Lower lobe of right lung (tissue), 2 donors: Measurements from ENCODE around the gene PDLIM5. TPM values are rescaled to one million over a fixed set of nuclear protein-coding genes. Genes with fewer than 3 reads are reported as not detected.

Source experiments
- ATAC-seq, 2 donors: fragments of 200-7000 bp; cut with Tn5 transposase; one replicate each; pipeline ENCODE4 v1.9.1; 2020 to 2022; ENCODE audit warnings: mild to moderate bottlenecking in 2 of 2, moderate library complexity in 2 of 2
- DNase-seq: peaks from one replicate; pipeline ENCODE4 v3.0.0-alpha.2; 2020
- H3K27ac ChIP-seq: fragments of 200-600 bp; one replicate; pipeline ENCODE4 v1.8.0; 2022
- H3K27me3 ChIP-seq: fragments of 200-600 bp; one replicate; pipeline ENCODE4 v1.8.0; 2022; ENCODE audit warnings: low read depth
- H3K36me3 ChIP-seq: fragments of 200-600 bp; one replicate; pipeline ENCODE4 v1.8.0; 2022; ENCODE audit warnings: mild to moderate bottlenecking
- H3K4me1 ChIP-seq: fragments of 200-600 bp; one replicate; pipeline ENCODE4 v1.8.0; 2022
- H3K4me3 ChIP-seq: fragments of 200-600 bp; one replicate; pipeline ENCODE4 v1.8.0; 2022; ENCODE audit warnings: mild to moderate bottlenecking
- H3K9me3 ChIP-seq: fragments of 200-600 bp; one replicate; pipeline ENCODE4 v1.8.0; 2022
- CTCF ChIP-seq: fragments of 200-600 bp; IDR thresholded peaks from one replicate; pipeline ENCODE4 v1.8.0; 2022; ENCODE audit warnings: antibody characterized with exemption, mild to moderate bottlenecking
- intact Hi-C: fragments of 100-400 bp; cut with DNase I; formaldehyde crosslinking; loops from one replicate; pipeline ENCODE4 v1.11.0; 2022
- total RNA-seq: library from RNA; stranded (reverse); fragmentation: NEBNext Ultra II Directional; extraction: Animal tissue kit (Norgen Biotek cat#: 25700); gene quantifications from one replicate; pipeline ENCODE4 v1.2.1, GENCODE V29; 2021
- donor health status: DM: no; HTN: yes; CAD: no; lungs with severe emphysema.

Gene PDLIM5
- total RNA-seq, 1 donor from 2014 or later = 75.8 TPM

DNA sequence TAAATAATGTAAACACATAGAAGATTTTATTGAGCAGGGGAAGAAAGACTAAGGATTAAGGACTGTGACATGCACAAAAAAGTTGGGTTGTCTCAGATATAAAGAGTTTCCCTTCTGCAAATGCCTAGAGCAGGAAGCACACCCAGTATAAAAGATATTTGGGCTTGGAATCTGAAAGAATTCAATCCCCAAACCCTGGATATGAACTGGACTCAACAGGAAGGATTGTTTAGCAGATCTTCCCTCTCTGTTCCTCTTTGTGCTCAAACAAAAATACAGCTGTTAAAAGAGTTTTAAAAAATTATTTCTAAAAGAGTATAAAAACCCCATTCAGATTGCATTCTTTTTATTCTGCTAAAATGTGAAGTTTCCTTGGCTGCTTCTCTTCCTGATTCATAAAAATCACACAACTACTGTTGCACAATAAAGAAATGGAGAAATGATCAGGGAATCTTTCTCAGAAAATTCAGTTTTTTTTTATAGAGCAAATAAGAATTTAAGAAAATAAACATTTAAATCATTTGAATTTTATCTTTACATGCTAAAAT lies 71.4 kb downstream of the PDLIM5 start:
- Histone ChIP-seq H3K9me3 (no peaks in the 10 kb centered on the region), H3K27ac (no peak overlapping the region)

DNA sequence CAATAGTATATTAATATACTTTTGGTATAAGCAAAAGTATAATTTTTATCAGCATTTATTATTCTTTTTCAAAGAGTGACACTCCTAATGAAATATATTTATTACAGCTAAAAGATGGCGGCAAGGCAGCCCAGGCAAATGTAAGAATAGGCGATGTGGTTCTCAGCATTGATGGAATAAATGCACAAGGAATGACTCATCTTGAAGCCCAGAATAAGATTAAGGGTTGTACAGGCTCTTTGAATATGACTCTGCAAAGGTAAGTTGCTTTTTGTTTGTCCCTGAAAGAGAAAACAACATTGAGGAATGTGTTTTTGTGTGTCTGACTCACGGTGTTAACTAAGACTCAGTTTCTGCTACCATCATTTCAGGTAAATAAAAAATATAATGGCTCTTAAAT lies 71.9 kb downstream of the PDLIM5 start:
- H3K27ac ChIP-seq = no peak overlapping the region
- peak in 1 of 2 donors; percentile 6 for ATAC-seq

More for the DNA sequence above, 71.4 kb downstream of the PDLIM5 start:
- no peak for TF ChIP-seq CTCF
- intact Hi-C loops = no loop called here
- peaks cover 55% of the 10 kb centered on the region for H3K4me1 ChIP-seq
- ATAC-seq = no peak
- H3K36me3 ChIP-seq = no peaks in the 10 kb centered on the region
- H3K27me3 ChIP-seq = no peaks in the 10 kb centered on the region
- no peak for DNase-seq
- H3K4me3 ChIP-seq = no peak overlapping the region

DNA sequence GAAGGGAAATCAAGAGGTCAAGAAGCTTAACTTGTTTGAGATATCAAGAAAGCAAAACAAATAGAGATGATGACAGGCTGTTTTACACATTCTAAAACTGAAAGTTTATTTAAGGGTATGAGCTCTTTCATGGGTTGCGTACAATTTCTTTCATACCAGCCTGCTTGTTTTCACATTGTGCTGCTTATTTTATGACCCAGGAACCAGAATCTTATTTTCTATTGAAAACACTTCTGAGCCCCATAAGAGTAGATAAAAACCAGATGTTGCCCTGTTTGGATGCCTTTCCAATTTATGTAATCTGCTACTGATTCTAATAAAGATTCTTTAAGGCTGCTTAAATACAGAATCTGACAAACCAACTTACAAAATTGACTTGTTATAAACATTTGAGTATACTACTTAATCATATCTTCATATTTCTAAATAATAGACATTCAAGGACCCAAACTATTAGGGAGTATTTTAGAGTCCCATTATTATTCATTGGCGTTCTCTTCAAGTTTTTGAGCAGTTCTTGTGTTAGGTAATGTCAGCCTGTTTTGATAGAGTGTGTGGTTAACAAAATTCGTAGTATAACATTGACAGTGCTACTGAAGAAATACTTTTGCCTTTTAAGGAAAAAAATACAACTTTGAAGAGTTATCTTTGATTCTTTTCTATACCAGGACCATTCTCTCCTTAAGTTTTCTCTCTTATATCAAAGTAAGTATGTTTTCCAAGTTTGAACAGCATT lies 74.4 kb downstream of the PDLIM5 start:
- Histone ChIP-seq H3K9me3 (no peaks in the 10 kb centered on the region), H3K27ac (peak overlapping the region; percentile 21), H3K27me3 (no peaks in the 10 kb centered on the region), H3K4me1 (peaks cover 30% of the 10 kb centered on the region), H3K36me3 (no peaks in the 10 kb centered on the region), H3K4me3 (no peak overlapping the region)
- no peak for TF ChIP-seq CTCF
- no peak for DNase-seq
- peak; percentile 45 to 81 for ATAC-seq
- intact Hi-C loops = no loop called here

More for the DNA sequence above, 71.9 kb downstream of the PDLIM5 start:
- DNase-seq = no peak
- no peak overlapping the region for H3K4me3 ChIP-seq
- H3K9me3 ChIP-seq = no peaks in the 10 kb centered on the region
- TF ChIP-seq CTCF = no peak
- intact Hi-C loops = no loop called here
- H3K36me3 ChIP-seq = no peaks in the 10 kb centered on the region
- H3K4me1 ChIP-seq = peaks cover 51% of the 10 kb centered on the region
- H3K27me3 ChIP-seq = no peaks in the 10 kb centered on the region

- Histone ChIP-seq H3K4me3 (no peak overlapping the region), H3K4me1 (peaks cover 32% of the 10 kb centered on the region), H3K27ac (no peak overlapping the region), H3K9me3 (no peaks in the 10 kb centered on the region), H3K36me3 (no peaks in the 10 kb centered on the region), H3K27me3 (no peaks in the 10 kb centered on the region)
- ATAC-seq (no peak), DNase-seq (no peak)
- intact Hi-C loops = no loop called here
- no peak for TF ChIP-seq CTCF
Observed at GRCh38 chr4:94527556-94528233, 76.0 kb downstream of the PDLIM5 start.

DNA sequence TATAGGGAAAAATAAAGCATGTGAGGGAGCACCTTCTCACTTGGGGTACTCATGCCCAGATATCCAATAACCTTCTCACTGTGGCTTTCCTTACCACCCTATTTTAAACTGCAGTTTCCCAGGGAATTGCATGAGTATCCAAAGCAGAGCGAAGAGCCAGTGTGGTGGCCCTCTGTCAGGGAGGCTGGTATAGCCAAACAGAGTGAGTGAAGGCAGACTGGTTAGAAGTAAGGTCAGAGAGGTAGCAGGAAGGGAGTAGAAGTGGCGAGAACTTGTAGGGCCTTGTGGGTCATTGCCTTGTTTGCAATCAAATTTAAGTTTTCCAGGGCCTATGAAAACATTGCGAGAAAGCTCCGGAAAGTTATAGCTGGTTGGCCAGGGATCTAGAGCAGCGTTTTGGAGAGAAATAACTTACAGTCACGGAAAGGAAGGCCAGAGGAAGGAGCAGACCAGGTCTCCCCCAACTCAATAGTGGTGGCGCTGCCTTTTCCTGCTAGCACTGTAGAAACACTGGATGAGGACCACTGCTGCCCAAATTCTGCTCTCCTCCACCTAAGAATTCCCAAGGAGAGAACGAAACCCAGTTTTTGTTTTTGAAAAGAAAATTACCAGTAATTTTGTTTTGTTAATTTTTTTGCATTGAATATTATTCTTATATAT lies 77.2 kb downstream of the PDLIM5 start:
- intact Hi-C loops = no loop called here
- Histone ChIP-seq H3K4me1 (peaks cover 34% of the 10 kb centered on the region), H3K36me3 (no peaks in the 10 kb centered on the region), H3K4me3 (no peak overlapping the region), H3K27ac (no peak overlapping the region), H3K27me3 (no peaks in the 10 kb centered on the region), H3K9me3 (no peaks in the 10 kb centered on the region)
- TF ChIP-seq CTCF = no peak
- ATAC-seq (no peak), DNase-seq (no peak)
